HG03521 (cell line): Measurements from ENCODE around the gene HLA-G.

ENCODE experiments used
- ATAC-seq: cut with Tn5 transposase; IDR thresholded peaks from one replicate; pipeline ENCODE4 v1.9.1; 2021; ENCODE audit warnings: mild to moderate bottlenecking, moderate library complexity; ENCODE audit not compliant: unreplicated experiment

HLA-G gene

DNA sequence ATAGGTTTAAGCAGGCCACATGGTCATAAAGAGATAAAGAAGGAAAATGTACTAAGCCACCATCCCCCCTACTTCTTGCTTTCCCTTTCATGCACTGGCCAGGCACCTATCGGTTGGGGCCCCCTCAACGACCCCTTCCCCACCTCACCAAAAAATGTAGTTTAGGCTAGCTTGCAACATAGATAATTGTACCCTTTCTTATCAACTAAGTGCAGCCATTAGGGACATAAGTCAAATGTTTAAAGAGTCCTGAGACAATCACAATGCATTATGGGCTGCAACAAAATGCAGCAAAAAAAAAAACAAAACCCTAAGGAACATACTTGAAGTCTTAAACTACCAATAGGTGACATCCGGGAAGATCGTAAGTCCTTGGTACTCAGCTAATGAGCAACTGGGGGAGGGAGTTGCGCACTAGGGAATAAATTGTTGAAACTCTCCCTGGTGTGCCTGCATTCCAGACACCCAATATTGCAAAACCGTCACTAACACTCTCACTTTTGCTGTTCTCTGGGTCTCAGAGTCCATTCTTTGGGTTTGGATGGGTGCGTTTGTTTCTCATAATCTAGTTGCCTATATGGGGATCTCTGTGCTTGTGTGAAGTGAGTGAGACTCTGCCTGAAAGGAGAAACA lies 12.4 kb upstream of the HLA-G start:
- no peak for ATAC-seq

- no peak for ATAC-seq
Observed at GRCh38 chr6:29816030-29816429, 11.6 kb upstream of the HLA-G start.

DNA sequence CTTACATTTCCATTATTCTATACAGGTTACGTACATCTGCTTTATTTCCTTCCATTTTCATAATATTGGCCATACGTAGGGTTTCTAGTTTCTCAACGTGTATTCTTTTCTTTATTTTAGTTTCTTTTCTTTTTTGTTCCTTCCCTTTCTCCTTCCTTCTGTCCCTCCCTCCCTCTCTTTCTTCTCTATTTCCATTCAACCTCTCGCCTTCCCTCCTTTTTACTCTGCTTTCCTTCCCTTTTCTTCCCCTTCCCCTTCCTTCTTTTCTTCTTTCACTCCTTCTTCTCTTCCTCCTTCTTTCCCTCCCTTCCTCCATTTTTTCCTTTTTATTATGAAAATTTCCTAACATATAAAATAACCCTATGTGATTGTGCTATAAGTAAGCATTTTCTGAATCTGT lies 8.7 kb upstream of the HLA-G start:
- ATAC-seq: no peak

GRCh38 chr6:29824144-29824543 lies 3.5 kb upstream of the HLA-G start:
- no peak for ATAC-seq

GRCh38 chr6:29825848-29826247 lies 1.8 kb upstream of the HLA-G start:
- no peak for ATAC-seq

DNA sequence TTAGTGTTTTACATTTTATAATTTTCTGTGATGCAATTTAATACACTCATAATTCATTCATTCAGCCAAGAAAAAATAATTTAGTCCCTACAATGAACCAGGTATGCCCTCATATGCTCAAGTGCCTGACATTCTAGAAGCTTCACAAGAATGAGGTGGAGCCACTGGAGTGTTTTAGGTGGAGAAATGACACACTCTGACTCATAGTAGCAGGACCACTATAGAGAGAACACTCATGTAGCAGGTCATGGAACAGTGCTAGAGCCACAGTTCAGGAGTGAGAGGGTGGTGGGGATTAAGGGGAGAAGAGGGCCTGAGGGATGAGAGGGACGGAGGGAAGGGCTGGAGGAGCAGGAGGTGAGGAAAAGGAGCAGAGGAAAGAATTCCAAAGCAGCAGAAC lies 1.4 kb upstream of the HLA-G start:
- ATAC-seq: no peak

DNA sequence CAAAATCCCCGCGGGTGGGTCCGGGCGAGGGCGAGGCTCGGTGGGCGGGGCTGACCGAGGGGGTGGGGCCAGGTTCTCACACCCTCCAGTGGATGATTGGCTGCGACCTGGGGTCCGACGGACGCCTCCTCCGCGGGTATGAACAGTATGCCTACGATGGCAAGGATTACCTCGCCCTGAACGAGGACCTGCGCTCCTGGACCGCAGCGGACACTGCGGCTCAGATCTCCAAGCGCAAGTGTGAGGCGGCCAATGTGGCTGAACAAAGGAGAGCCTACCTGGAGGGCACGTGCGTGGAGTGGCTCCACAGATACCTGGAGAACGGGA lies 809 bp downstream of the HLA-G start:
- no peak for ATAC-seq

GRCh38 chr6:29829766-29830165 lies 2.1 kb downstream of the HLA-G start:
- no peak for ATAC-seq

- no peak for ATAC-seq
Observed at GRCh38 chr6:29830409-29830808, 2.8 kb downstream of the HLA-G start.

DNA sequence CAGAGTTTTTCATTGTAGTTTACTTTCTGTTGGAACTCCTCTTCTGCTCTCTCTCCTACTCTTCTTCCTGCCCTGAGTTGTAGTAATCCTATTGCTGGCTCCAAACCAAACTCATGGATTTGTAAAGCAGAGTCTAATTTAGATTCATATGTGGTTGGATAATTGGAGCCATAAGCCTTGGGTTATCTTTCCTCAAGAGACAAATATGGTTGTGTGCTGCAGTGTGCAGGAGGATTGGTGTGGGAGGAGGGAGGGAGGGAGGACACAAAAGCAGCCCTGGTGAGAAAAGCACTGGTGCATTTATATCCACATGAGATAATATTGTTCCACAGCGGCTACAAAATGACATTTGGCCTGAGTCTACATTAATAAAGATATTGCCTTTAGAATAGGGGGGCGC lies 4.2 kb downstream of the HLA-G start:
- no peak for ATAC-seq

DNA sequence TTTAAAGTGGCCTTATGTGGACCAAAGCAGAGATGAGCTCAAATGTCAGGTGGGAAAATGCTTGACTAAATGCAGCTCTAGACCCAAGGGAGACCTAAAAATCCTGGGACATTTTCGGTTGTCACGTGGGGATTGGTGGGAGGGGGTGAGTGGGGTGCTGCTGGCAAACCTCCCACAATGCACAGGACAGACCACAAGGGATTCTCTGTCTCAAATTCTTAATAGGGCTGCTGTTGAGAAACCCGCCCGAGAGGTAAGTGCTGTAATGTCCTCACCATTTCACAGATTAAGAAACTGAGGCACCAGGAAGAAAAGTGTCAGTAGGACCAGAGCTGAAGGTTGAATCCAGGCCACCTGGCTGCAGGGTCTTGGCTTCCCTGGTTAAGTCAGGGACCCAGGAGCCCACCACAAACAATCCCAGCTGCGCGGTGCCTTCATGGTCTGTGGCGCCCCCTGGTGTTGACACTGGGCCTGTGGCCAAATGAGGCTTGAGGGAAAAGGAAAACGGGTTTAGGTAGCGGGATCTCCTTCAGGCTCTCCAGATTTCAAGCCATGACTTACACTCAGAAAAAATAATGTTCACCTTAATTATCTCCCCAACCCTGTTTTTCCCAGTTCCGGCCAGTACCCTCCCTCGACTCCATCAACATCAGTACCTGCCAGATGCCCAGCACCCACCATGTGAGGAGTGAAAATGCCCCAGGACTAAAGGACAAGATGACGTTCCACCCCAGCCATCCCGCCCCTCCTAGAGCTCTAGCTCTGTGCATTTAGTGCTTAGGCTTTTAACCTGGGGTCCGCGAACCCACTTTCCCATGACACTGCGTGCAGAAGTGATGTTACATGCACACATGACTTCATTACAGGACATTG lies 7.2 kb downstream of the HLA-G start:
- no peak for ATAC-seq

- ATAC-seq: no peak
Observed at GRCh38 chr6:29839917-29840316, 12.3 kb downstream of the HLA-G start.

GRCh38 chr6:29841030-29841429 lies 13.4 kb downstream of the HLA-G start:
- no peak for ATAC-seq

GRCh38 chr6:29845405-29846006 lies 17.9 kb downstream of the HLA-G start:
- ATAC-seq: no peak

GRCh38 chr6:29847871-29848630 lies 20.4 kb downstream of the HLA-G start:
- ATAC-seq: no peak

DNA sequence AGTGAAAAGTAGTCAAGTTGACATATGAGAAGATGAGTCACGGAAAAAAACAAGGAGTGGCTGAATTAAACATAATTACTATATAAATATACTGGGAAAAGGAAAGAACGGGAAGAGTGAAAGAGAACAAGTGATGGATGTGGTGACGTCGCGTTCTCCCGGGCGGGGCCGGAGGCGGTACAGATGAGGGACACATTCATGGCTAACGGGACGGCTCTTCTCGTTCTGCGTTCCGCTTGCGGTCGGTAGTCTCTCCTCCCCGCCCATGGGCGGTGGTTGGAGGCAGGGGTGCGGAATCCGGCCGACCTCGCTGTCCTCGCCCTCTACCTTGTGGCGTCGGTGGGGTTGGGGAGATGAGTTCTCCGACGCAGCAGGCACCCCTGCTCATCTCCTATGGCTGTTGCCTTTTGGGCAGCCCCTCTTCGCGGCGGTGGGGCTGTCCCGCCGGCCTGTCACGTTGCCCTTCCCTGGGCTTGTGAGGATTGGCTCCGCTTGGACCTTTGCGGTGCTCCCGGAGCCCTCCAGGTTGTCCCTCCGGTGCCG lies 22.5 kb downstream of the HLA-G start:
- ATAC-seq: no peak

GRCh38 chr6:29851190-29851589 lies 23.6 kb downstream of the HLA-G start:
- no peak for ATAC-seq

GRCh38 chr6:29853245-29853644 lies 25.6 kb downstream of the HLA-G start:
- ATAC-seq: no peak

- no peak for ATAC-seq
Observed at GRCh38 chr6:29858006-29858405, 30.4 kb downstream of the HLA-G start.

DNA sequence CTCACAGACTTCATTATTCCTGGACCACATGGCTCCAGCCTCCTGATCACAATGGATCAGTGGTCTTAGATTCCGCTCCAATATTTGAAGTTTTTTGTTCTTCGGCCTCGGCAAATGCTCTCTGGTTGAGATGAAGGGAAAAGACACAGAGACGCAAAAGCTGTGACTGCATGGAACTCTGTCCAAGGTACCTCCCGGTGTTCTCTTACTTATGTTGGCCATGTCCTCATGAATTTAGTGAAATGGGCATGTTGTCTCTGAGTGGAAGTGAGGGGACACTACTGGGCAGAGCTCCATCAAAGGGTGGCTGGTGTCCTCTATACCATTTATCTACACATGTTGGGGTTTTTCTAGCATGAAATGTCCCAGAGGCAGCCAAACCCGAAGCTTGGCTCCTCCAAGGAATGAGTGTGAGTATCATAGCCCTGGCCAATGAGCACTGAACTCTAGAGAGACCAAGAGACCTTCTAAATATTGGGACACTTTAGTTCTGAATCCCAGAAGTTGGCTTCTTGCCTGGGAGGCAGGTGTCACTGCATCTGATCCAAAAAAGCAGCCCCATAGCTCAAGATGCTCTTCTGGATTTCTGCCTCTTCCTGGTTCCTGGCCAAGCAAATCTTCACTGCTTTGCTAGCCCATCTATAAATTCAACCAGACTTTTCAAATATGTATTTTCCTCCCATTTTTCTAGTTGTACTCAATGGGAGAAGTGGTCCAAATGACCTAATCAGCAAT lies 34.1 kb downstream of the HLA-G start:
- no peak for ATAC-seq
